HCT116 (cell line): ENCODE results near the gene TUG1.

Experiments used
- CTCF ChIP-seq, 3 experiments: fragments of 200-600 bp in 1 of 3; sonication (generic) in 1 of 3; IDR thresholded peaks in 2 of 3; conservative IDR thresholded peaks in 1 of 3; 2 replicates each; pipeline ENCODE4 v1.5.1; 2012 to 2017; ENCODE audit warnings: low read depth in 2 of 3, low read length in 2 of 3, antibody characterized with exemption in 1 of 3, borderline replicate concordance in 1 of 3, control low read depth in 1 of 3, mild to moderate bottlenecking in 1 of 3, mixed read lengths in 1 of 3, mixed run types in 1 of 3, moderate library complexity in 1 of 3; ENCODE audit not compliant: insufficient read depth in 1 of 3
- EZH2 ChIP-seq: fragments of 200-600 bp; sonication (generic); IDR thresholded peaks from 2 replicates; pipeline ENCODE4 v1.6.1; 2017; ENCODE audit warnings: antibody characterized with exemption, mixed run types
- POLR2A ChIP-seq: IDR thresholded peaks from 2 replicates; pipeline ENCODE4 v1.7.0; 2011; ENCODE audit warnings: borderline replicate concordance; ENCODE audit not compliant: insufficient read depth, insufficient read length; ENCODE audit errors: extremely low read depth
- POLR2AphosphoS5 ChIP-seq: IDR thresholded peaks from 2 replicates; pipeline ENCODE4 v1.6.1; 2011; ENCODE audit warnings: mild to moderate bottlenecking, low read depth, low read length, moderate library complexity
- SIN3A ChIP-seq: IDR thresholded peaks from 2 replicates; pipeline ENCODE4 v1.6.1; 2012; ENCODE audit warnings: low read depth

DNA sequence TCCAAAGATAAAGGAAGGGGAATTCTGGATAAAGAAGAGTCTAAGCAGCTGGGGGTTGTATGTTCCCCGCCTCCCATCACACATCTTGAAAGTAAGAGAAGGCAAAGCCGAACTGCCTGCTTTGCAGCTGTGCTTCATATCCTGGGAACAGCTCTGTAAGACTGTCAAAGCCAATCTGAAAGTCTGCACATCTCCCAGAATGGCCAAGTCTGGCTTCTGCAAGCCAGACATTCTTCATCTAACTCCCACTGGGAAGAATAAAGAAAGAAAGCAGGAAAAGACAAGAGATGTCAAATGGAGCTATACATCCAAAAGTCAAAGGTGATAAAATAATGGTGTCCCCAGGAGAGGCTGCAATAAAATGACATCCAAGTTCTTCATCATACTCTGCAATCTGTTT lies 15.9 kb upstream of the TUG1 start:
- no peak for TF ChIP-seq CTCF (IDR thresholded peaks at IDR 0.05 in 2 of 3, conservative IDR thresholded peaks at IDR 0.05 in 1 of 3; ENCODE audit: borderline replicate concordance in 1 of 3, insufficient read depth in 1 of 3, low read depth in 2 of 3, low read length in 2 of 3)
- no peak for TF ChIP-seq POLR2AphosphoS5
- no peak for TF ChIP-seq SIN3A
- no peak for TF ChIP-seq EZH2
- no peak for TF ChIP-seq POLR2A
